OCI-LY7 (cell line): ENCODE data around the gene MYO9B. TPM values are rescaled to one million over a fixed set of nuclear protein-coding genes. Genes with fewer than 3 reads are reported as not detected.

Source experiments
- BruUV-seq: library from RNA; stranded (reverse); fragments of 400-500 nt; replicated peaks from 2 replicates; lab custom pipeline; 2021; lab: Mats Ljungman, UMichigan
- CTCF ChIA-PET: fragments of 300-600 bp; sonication (Branson Sonifier 250); formaldehyde crosslinking; loops from one replicate; lab custom pipeline; 2022; ENCODE audit warnings: antibody characterized with exemption; ENCODE audit not compliant: unreplicated experiment; lab: Charles Lee
- POLR2A ChIA-PET: fragments of 300-600 bp; sonication (Branson Sonifier 250); formaldehyde crosslinking; loops from one replicate; lab custom pipeline; 2022; ENCODE audit warnings: antibody characterized with exemption; lab: Charles Lee
- DNase-seq: peaks from one replicate; pipeline ENCODE4 v3.0.0-alpha.2; 2015; ENCODE audit warnings: low spot score
- H2AFZ ChIP-seq: fragments of 200-600 bp; sonication (generic), shearing (Covaris generic); 2 replicates; pipeline ENCODE4 v1.6.1; 2014; ENCODE audit warnings: mild to moderate bottlenecking, antibody characterized with exemption, low read length, moderate library complexity
- H3K27ac ChIP-seq: fragments of 200-600 bp; sonication (generic); 2 replicates; pipeline ENCODE4 v1.5.1; 2014; ENCODE audit warnings: mixed run types, low read depth, mild to moderate bottlenecking, moderate library complexity, low read length, inconsistent platforms; ENCODE audit not compliant: poor library complexity, severe bottlenecking
- H3K36me3 ChIP-seq: fragments of 200-600 bp; sonication (generic); 2 replicates; pipeline ENCODE4 v1.6.1; 2014; ENCODE audit warnings: mild to moderate bottlenecking, antibody characterized with exemption, low read length, moderate library complexity, mixed read lengths; ENCODE audit not compliant: insufficient read depth
- H3K4me1 ChIP-seq: fragments of 200-600 bp; sonication (generic); 2 replicates; pipeline ENCODE4 v1.5.1; 2014; ENCODE audit warnings: mild to moderate bottlenecking, low read length; ENCODE audit not compliant: insufficient read depth, poor library complexity, severe bottlenecking
- H3K4me2 ChIP-seq: fragments of 200-600 bp; sonication (generic); 2 replicates; pipeline ENCODE4 v1.6.1; 2014; ENCODE audit warnings: mild to moderate bottlenecking, low read length
- H3K4me3 ChIP-seq: fragments of 200-600 bp; sonication (generic); 2 replicates; pipeline ENCODE4 v1.5.1; 2014; ENCODE audit warnings: mild to moderate bottlenecking, low read depth, low read length; ENCODE audit not compliant: poor library complexity, severe bottlenecking
- H3K79me2 ChIP-seq: fragments of 200-600 bp; sonication (generic); 2 replicates; pipeline ENCODE4 v1.6.1; 2016; ENCODE audit warnings: low read depth, mild to moderate bottlenecking, low read length, moderate library complexity, mixed read lengths; ENCODE audit not compliant: insufficient read depth
- H3K9me2 ChIP-seq: fragments of 200-600 bp; sonication (generic); 2 replicates; pipeline ENCODE4 v1.6.1; 2016; ENCODE audit warnings: mild to moderate bottlenecking, low read length, mixed read lengths; ENCODE audit not compliant: insufficient read depth
- H3K9me3 ChIP-seq: fragments of 200-600 bp; sonication (generic); 2 replicates; pipeline ENCODE4 v1.6.1; 2014; ENCODE audit warnings: mild to moderate bottlenecking, mixed run types, low read length, mixed read lengths
- H4K20me1 ChIP-seq: fragments of 200-600 bp; sonication (generic); 2 replicates; pipeline ENCODE4 v1.6.1; 2014; ENCODE audit warnings: mild to moderate bottlenecking, antibody characterized with exemption, low read length, moderate library complexity, mixed read lengths; ENCODE audit not compliant: insufficient read depth
- CTCF ChIP-seq: fragments of 200-600 bp; sonication (generic); conservative IDR thresholded peaks from 2 replicates; pipeline ENCODE4 v1.5.1; 2014; ENCODE audit warnings: mild to moderate bottlenecking, antibody characterized with exemption, low read length, moderate library complexity, mixed read lengths
- EZH2phosphoT487 ChIP-seq: fragments of 200-600 bp; sonication (generic); IDR thresholded peaks from 2 replicates; pipeline ENCODE4 v1.6.1; 2018; ENCODE audit warnings: low read depth, borderline replicate concordance, mild to moderate bottlenecking, mixed run types, antibody characterized with exemption, low read length, moderate library complexity, mixed read lengths
- intact Hi-C: fragments of 100-400 bp; cut with micrococcal nuclease; formaldehyde crosslinking; loops from one replicate; pipeline ENCODE4 v1.10.0; 2022; ENCODE audit not compliant: unreplicated experiment
- total RNA-seq, 2 experiments: library from RNA; depleted of rRNA in 1 of 2; stranded (reverse); fragments of >200 nt in 1 of 2; shearing (Covaris generic) in 1 of 2; gene quantifications; 2 replicates each; pipeline ENCODE4 v1.2.3, GENCODE V29; 2014 to 2022

MYO9B gene
- total RNA-seq, 2 experiments from 2014 or later = 74.7 to 150 TPM

- H3K36me3 ChIP-seq = no peaks in the 10 kb centered on the region
- H3K79me2 ChIP-seq = no peaks in the 10 kb centered on the region
- TF ChIP-seq EZH2phosphoT487 (no peak), CTCF (no peak)
- no peak overlapping the region for H2AFZ ChIP-seq
- no peak overlapping the region for H3K27ac ChIP-seq
- H3K9me3 ChIP-seq = no peaks in the 10 kb centered on the region
- ChIA-PET POLR2A (no interaction called here), CTCF (no interaction called here)
- DNase-seq = no peak
- H3K4me2 ChIP-seq = no peak overlapping the region
- no peaks in the 10 kb centered on the region for H3K9me2 ChIP-seq
- H4K20me1 ChIP-seq = no peaks in the 10 kb centered on the region
- no TSS peak for BruUV-seq
- no peak overlapping the region for H3K4me3 ChIP-seq
- H3K4me1 ChIP-seq = no peaks in the 10 kb centered on the region
- intact Hi-C loops = no loop called here
These were observed 37.5 kb upstream of the MYO9B start for GRCh38 chr19:17037966-17038500.

DNA sequence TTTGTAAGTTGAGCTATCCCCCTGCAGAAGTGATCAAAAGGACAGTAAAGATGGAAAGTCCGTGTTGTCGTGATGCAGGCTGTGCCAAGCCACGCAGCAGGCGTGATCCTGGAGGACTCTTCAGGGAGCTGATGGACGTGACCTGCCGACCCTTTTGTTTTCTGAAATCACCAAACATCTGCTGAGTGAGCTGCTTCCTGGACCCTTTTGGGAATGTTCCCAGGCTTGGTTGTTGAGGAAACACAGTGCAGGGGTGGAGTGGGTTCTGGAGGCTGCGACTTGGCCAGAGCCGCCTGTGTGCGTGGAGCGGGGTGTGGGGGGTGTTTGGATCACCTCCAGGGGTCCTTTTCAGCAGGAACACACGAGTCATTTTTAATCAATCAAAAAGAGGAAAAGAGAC is 33.6 kb upstream of the MYO9B start:
- TF ChIP-seq CTCF (no peak), EZH2phosphoT487 (no peak)
- no peak overlapping the region for H3K4me3 ChIP-seq
- no peak for DNase-seq
- intact Hi-C loops = no loop called here
- H3K27ac ChIP-seq = no peak overlapping the region
- no peaks in the 10 kb centered on the region for H3K4me1 ChIP-seq
- POLR2A ChIA-PET = no interaction called here
- no peaks in the 10 kb centered on the region for H3K79me2 ChIP-seq
- H2AFZ ChIP-seq = no peak overlapping the region
- no peaks in the 10 kb centered on the region for H4K20me1 ChIP-seq
- no peak overlapping the region for H3K4me2 ChIP-seq
- no peaks in the 10 kb centered on the region for H3K36me3 ChIP-seq
- H3K9me2 ChIP-seq = no peaks in the 10 kb centered on the region
- BruUV-seq = no TSS peak
- no peaks in the 10 kb centered on the region for H3K9me3 ChIP-seq
- CTCF ChIA-PET = no interaction called here

GRCh38 chr19:17043744-17044143 is 31.8 kb upstream of the MYO9B start:
- H3K4me3 ChIP-seq = no peak overlapping the region
- ChIA-PET POLR2A (no interaction called here), CTCF (no interaction called here)
- TF ChIP-seq EZH2phosphoT487 (no peak), CTCF (no peak)
- no peak for DNase-seq
- BruUV-seq = no TSS peak
- H3K27ac ChIP-seq = no peak overlapping the region
- no peaks in the 10 kb centered on the region for H3K9me3 ChIP-seq
- no peaks in the 10 kb centered on the region for H3K79me2 ChIP-seq
- H3K36me3 ChIP-seq = peaks cover 17% of the 10 kb centered on the region
- H3K4me2 ChIP-seq = no peak overlapping the region
- H4K20me1 ChIP-seq = no peaks in the 10 kb centered on the region
- intact Hi-C loops = no loop called here
- H3K9me2 ChIP-seq = no peaks in the 10 kb centered on the region
- no peaks in the 10 kb centered on the region for H3K4me1 ChIP-seq
- H2AFZ ChIP-seq = no peak overlapping the region
